LoVo (cell line): ENCODE data around the gene FHOD3.

Experiments
- DNase-seq: peaks from one replicate; pipeline ENCODE4 v3.0.0-alpha.2; 2016; ENCODE audit warnings: low spot score

The FHOD3 gene

GRCh38 chr18:36594621-36595020, 297.1 kb downstream of the FHOD3 start:
- DNase-seq: no peak

GRCh38 chr18:36595046-36595817, 297.7 kb downstream of the FHOD3 start:
- DNase-seq: no peak

GRCh38 chr18:36595818-36596215, 298.3 kb downstream of the FHOD3 start:
- no peak for DNase-seq

- DNase-seq: no peak
Observed at GRCh38 chr18:36597636-36598035, 300.1 kb downstream of the FHOD3 start.

GRCh38 chr18:36600548-36600947, 303.0 kb downstream of the FHOD3 start:
- no peak for DNase-seq

- no peak for DNase-seq
Observed at GRCh38 chr18:36601316-36601715, 303.8 kb downstream of the FHOD3 start.

GRCh38 chr18:36602071-36602470, 304.6 kb downstream of the FHOD3 start:
- no peak for DNase-seq

- no peak for DNase-seq
Observed at GRCh38 chr18:36602620-36603019, 305.1 kb downstream of the FHOD3 start.

- no peak for DNase-seq
Observed at GRCh38 chr18:36608107-36608506, 310.6 kb downstream of the FHOD3 start.

- no peak for DNase-seq
Observed at GRCh38 chr18:36610258-36610657, 312.7 kb downstream of the FHOD3 start.

- DNase-seq: no peak
Observed at GRCh38 chr18:36610661-36611060, 313.1 kb downstream of the FHOD3 start.

- DNase-seq: no peak
Observed at GRCh38 chr18:36613069-36613468, 315.6 kb downstream of the FHOD3 start.

- no peak for DNase-seq
Observed at GRCh38 chr18:36613810-36614209, 316.3 kb downstream of the FHOD3 start.

- no peak for DNase-seq
Observed at GRCh38 chr18:36620788-36621187, 323.3 kb downstream of the FHOD3 start.

GRCh38 chr18:36622610-36623009, 325.1 kb downstream of the FHOD3 start:
- no peak for DNase-seq

- no peak for DNase-seq
Observed at GRCh38 chr18:36623091-36623490, 325.6 kb downstream of the FHOD3 start.

- DNase-seq: no peak
Observed at GRCh38 chr18:36623681-36624190, 326.2 kb downstream of the FHOD3 start.

- no peak for DNase-seq
Observed at GRCh38 chr18:36624451-36625167, 327.1 kb downstream of the FHOD3 start.

GRCh38 chr18:36625386-36625785, 327.9 kb downstream of the FHOD3 start:
- DNase-seq: no peak

- DNase-seq: no peak
Observed at GRCh38 chr18:36627637-36628036, 330.1 kb downstream of the FHOD3 start.

- no peak for DNase-seq
Observed at GRCh38 chr18:36628435-36629137, 331.1 kb downstream of the FHOD3 start.

GRCh38 chr18:36629138-36629530, 331.6 kb downstream of the FHOD3 start:
- DNase-seq: no peak

GRCh38 chr18:36629836-36630235, 332.3 kb downstream of the FHOD3 start:
- no peak for DNase-seq
